ENCODE results near the gene ADI1.

DNA sequence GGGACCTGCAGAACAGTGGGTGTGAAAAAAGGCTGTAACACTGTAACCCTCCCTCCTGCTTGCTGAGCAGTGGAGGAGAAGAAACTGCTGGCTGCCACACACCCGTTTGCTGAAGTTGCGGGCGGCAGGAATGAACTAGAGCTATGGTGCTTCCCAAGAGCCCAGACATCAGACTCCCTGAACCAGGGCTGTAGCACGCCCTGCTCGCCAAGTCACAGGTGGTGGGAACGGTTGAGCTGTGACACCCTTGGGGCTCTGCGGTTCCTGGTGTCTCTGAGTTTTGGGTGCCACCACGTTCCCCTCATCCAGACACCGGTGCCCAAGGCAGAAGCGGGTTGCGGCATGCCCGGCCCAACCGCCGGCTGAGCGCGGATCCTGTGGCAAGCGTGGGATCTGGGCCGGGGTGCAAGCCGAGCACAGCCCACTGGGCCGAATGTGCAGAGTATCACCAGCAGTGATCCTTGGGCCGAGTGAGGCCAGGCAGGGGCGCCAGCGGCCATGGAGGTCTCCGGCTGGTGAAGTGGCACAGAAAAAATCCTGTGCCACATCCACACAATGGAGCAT is 15.0 kb upstream of the ADI1 start:
- TF ChIP-seq, protein P1, sequence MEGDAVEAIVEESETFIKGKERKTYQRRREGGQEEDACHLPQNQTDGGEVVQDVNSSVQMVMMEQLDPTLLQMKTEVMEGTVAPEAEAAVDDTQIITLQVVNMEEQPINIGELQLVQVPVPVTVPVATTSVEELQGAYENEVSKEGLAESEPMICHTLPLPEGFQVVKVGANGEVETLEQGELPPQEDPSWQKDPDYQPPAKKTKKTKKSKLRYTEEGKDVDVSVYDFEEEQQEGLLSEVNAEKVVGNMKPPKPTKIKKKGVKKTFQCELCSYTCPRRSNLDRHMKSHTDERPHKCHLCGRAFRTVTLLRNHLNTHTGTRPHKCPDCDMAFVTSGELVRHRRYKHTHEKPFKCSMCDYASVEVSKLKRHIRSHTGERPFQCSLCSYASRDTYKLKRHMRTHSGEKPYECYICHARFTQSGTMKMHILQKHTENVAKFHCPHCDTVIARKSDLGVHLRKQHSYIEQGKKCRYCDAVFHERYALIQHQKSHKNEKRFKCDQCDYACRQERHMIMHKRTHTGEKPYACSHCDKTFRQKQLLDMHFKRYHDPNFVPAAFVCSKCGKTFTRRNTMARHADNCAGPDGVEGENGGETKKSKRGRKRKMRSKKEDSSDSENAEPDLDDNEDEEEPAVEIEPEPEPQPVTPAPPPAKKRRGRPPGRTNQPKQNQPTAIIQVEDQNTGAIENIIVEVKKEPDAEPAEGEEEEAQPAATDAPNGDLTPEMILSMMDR (IDR thresholded peaks at IDR 0.05; ENCODE audit: poor library complexity): no peak
- TF ChIP-seq EZH2 (IDR thresholded peaks at IDR 0.05; ENCODE audit: borderline replicate concordance) (no peak), EZH2phosphoT487 (IDR thresholded peaks at IDR 0.05; ENCODE audit: low read depth, severe bottlenecking, unreplicated experiment) (no peak)
